Progenitor cell of endocrine pancreas (in vitro differentiated cells): ENCODE data around the gene RAB11FIP3. TPM values are rescaled to one million over a fixed set of nuclear protein-coding genes. Genes with fewer than 3 reads are reported as not detected.

Experiments
- DNase-seq: peaks from one replicate; pipeline ENCODE4 v3.0.0; 2021; ENCODE audit warnings: low spot score; ENCODE audit not compliant: unreplicated experiment
- H3K27ac Mint-ChIP-seq: 2 replicates; pipeline ENCODE4 v1.8.0; 2021; ENCODE audit warnings: mild to moderate bottlenecking, moderate library complexity, mixed read lengths
- H3K27me3 Mint-ChIP-seq: 2 replicates; pipeline ENCODE4 v1.8.0; 2021; ENCODE audit warnings: mixed read lengths
- H3K36me3 Mint-ChIP-seq: 2 replicates; pipeline ENCODE4 v1.8.0; 2022; ENCODE audit warnings: mixed read lengths; ENCODE audit not compliant: insufficient read depth
- H3K4me1 Mint-ChIP-seq: 2 replicates; pipeline ENCODE4 v1.8.0; 2021; ENCODE audit warnings: low read depth, mixed read lengths
- H3K4me3 Mint-ChIP-seq: 2 replicates; pipeline ENCODE4 v1.8.0; 2021; ENCODE audit warnings: low read depth, mild to moderate bottlenecking, moderate library complexity, mixed read lengths
- H3K9me3 Mint-ChIP-seq: 2 replicates; pipeline ENCODE4 v1.8.0; 2021; ENCODE audit warnings: low read depth, mixed read lengths
- CTCF ChIP-seq: fragments of 200-600 bp; sonication (generic); IDR thresholded peaks from one replicate; pipeline ENCODE4 v1.5.0; 2021; ENCODE audit warnings: antibody characterized with exemption, mild to moderate bottlenecking; ENCODE audit not compliant: unreplicated experiment
- total RNA-seq: library from RNA; stranded (reverse); gene quantifications from 2 replicates; pipeline ENCODE4 v1.2.1, GENCODE V29; 2021

The RAB11FIP3 gene
- total RNA-seq, 1 donor from 2014 or later, result 97.9 TPM

- Mint-ChIP-seq H3K9me3 (no peaks in the 10 kb centered on the region), H3K27me3 (no peaks in the 10 kb centered on the region), H3K36me3 (peaks cover 5% of the 10 kb centered on the region), H3K27ac (peak overlapping the region; percentile 90), H3K4me3 (no peak overlapping the region), H3K4me1 (peaks cover 15% of the 10 kb centered on the region)
- TF ChIP-seq CTCF, result no peak
- no peak for DNase-seq
These were observed 31.5 kb downstream of the RAB11FIP3 start for GRCh38 chr16:456891-457483.

GRCh38 chr16:457732-458400 lies 32.4 kb downstream of the RAB11FIP3 start:
- Mint-ChIP-seq H3K36me3 (peaks cover 7% of the 10 kb centered on the region), H3K9me3 (no peaks in the 10 kb centered on the region), H3K27ac (peak overlapping the region; percentile 52), H3K27me3 (no peaks in the 10 kb centered on the region), H3K4me3 (no peak overlapping the region), H3K4me1 (peaks cover 15% of the 10 kb centered on the region)
- TF ChIP-seq CTCF, result no peak
- DNase-seq, result no peak

GRCh38 chr16:459761-460160 lies 34.3 kb downstream of the RAB11FIP3 start:
- Mint-ChIP-seq H3K27me3 (no peaks in the 10 kb centered on the region), H3K4me3 (no peak overlapping the region)

GRCh38 chr16:460787-461186 lies 35.3 kb downstream of the RAB11FIP3 start:
- H3K4me3 Mint-ChIP-seq, result no peak overlapping the region
- no peak for TF ChIP-seq CTCF
- H3K27ac Mint-ChIP-seq, result no peak overlapping the region
- DNase-seq, result no peak
- H3K4me1 Mint-ChIP-seq, result peaks cover 15% of the 10 kb centered on the region
- H3K9me3 Mint-ChIP-seq, result no peaks in the 10 kb centered on the region
- no peaks in the 10 kb centered on the region for H3K27me3 Mint-ChIP-seq
- H3K36me3 Mint-ChIP-seq, result peaks cover 8% of the 10 kb centered on the region

More at GRCh38 chr16:459761-460160, 34.3 kb downstream of the RAB11FIP3 start:
- DNase-seq, result no peak
- Mint-ChIP-seq H3K36me3 (peaks cover 8% of the 10 kb centered on the region), H3K9me3 (no peaks in the 10 kb centered on the region), H3K27ac (no peak overlapping the region), H3K4me1 (peaks cover 15% of the 10 kb centered on the region)
- TF ChIP-seq CTCF, result no peak

GRCh38 chr16:463071-463470 lies 37.6 kb downstream of the RAB11FIP3 start:
- no peak overlapping the region for H3K4me3 Mint-ChIP-seq
- H3K27ac Mint-ChIP-seq, result no peak overlapping the region
- H3K9me3 Mint-ChIP-seq, result no peaks in the 10 kb centered on the region
- H3K27me3 Mint-ChIP-seq, result no peaks in the 10 kb centered on the region
- H3K4me1 Mint-ChIP-seq, result peaks cover 2% of the 10 kb centered on the region
- no peak for DNase-seq
- TF ChIP-seq CTCF, result no peak
- H3K36me3 Mint-ChIP-seq, result peaks cover 6% of the 10 kb centered on the region
